GM23248 (cell line): ENCODE measurements around the gene PKD1. TPM values are rescaled to one million over a fixed set of nuclear protein-coding genes. Genes with fewer than 3 reads are reported as not detected.

Source experiments
- DNase-seq: peaks from one replicate; pipeline ENCODE4 v3.0.0-alpha.2; 2015
- H2AFZ ChIP-seq: fragments of 200-600 bp; sonication (generic); 2 replicates; pipeline ENCODE4 v1.6.1; 2016; ENCODE audit warnings: antibody characterized with exemption
- H3F3A ChIP-seq: fragments of 200-600 bp; sonication (generic); 2 replicates; pipeline ENCODE4 v1.6.1; 2016; ENCODE audit warnings: mild to moderate bottlenecking, antibody characterized with exemption, mixed run types; ENCODE audit not compliant: insufficient read depth
- H3K27ac ChIP-seq: fragments of 200-600 bp; sonication (generic); 2 replicates; pipeline ENCODE4 v1.5.1; 2016; ENCODE audit warnings: mild to moderate bottlenecking
- H3K27me3 ChIP-seq: fragments of 200-600 bp; sonication (generic); replicated peaks from 2 replicates; pipeline ENCODE4 v1.6.1; 2016; ENCODE audit warnings: mild to moderate bottlenecking; ENCODE audit not compliant: insufficient read depth
- H3K36me3 ChIP-seq: fragments of 200-600 bp; sonication (generic); 2 replicates; pipeline ENCODE4 v1.6.1; 2016; ENCODE audit warnings: low read depth, mild to moderate bottlenecking
- H3K4me1 ChIP-seq: fragments of 200-600 bp; sonication (generic); 2 replicates; pipeline ENCODE4 v1.6.1; 2016; ENCODE audit warnings: mild to moderate bottlenecking; ENCODE audit not compliant: insufficient read depth
- H3K4me2 ChIP-seq: fragments of 200-600 bp; sonication (generic); one replicate; pipeline ENCODE4 v1.6.1; 2016; ENCODE audit warnings: mild to moderate bottlenecking; ENCODE audit not compliant: unreplicated experiment
- H3K4me3 ChIP-seq: fragments of 200-600 bp; sonication (generic); 2 replicates; pipeline ENCODE4 v1.5.1; 2016; ENCODE audit warnings: mild to moderate bottlenecking
- H3K79me2 ChIP-seq: fragments of 200-600 bp; sonication (generic); 2 replicates; pipeline ENCODE4 v1.6.1; 2016; ENCODE audit warnings: mild to moderate bottlenecking; ENCODE audit not compliant: insufficient read depth
- H3K9ac ChIP-seq: fragments of 200-600 bp; sonication (generic); 2 replicates; pipeline ENCODE4 v1.6.1; 2016; ENCODE audit warnings: mild to moderate bottlenecking
- H3K9me2 ChIP-seq: fragments of 200-600 bp; sonication (generic); 2 replicates; pipeline ENCODE4 v1.6.1; 2016; ENCODE audit warnings: mixed run types, mild to moderate bottlenecking, moderate library complexity; ENCODE audit not compliant: insufficient read depth
- H3K9me3 ChIP-seq: fragments of 200-600 bp; sonication (generic); one replicate; pipeline ENCODE4 v1.6.1; 2017; ENCODE audit warnings: low read depth
- H4K20me1 ChIP-seq: fragments of 200-600 bp; sonication (generic); 2 replicates; pipeline ENCODE4 v1.6.0; 2016; ENCODE audit not compliant: insufficient read depth
- EZH2 ChIP-seq: fragments of 200-600 bp; sonication (generic); IDR thresholded peaks from 2 replicates; pipeline ENCODE4 v1.6.1; 2018; ENCODE audit warnings: antibody characterized with exemption, mild to moderate bottlenecking; ENCODE audit not compliant: insufficient read depth, poor library complexity, severe bottlenecking
- EZH2phosphoT487 ChIP-seq: fragments of 200-600 bp; sonication (generic); IDR thresholded peaks from 2 replicates; pipeline ENCODE4 v1.6.1; 2018; ENCODE audit warnings: antibody characterized with exemption, moderate library complexity, mild to moderate bottlenecking, low read depth; ENCODE audit not compliant: insufficient read depth
- WGBS, 2 experiments: methylation state at CpG; one replicate each; pipeline ENCODE4 v1.1.6; 2015 to 2017; ENCODE audit warnings: low lambda C conversion rate in 2 of 2, low coverage in 1 of 2; ENCODE audit errors: missing lambda C conversion rate in 2 of 2; 5-methylcytosine and 5-hydroxymethylcytosine counted together
- in situ Hi-C: fragments of 300-500 bp; cut with MboI; formaldehyde crosslinking; loops from 2 replicates; pipeline ENCODE4 v1.15.0; 2020
- polyA plus RNA-seq: library from polyadenylated mRNA; unstranded; fragments of >200 nt; fragmentation: Nextera tagmentation; extraction: Ambion mirVana; gene quantifications from 2 replicates; pipeline ENCODE4 v1.2.1, GENCODE V29; 2016
- total RNA-seq: library from RNA; depleted of rRNA; stranded (reverse); fragments of >200 nt; shearing (Covaris generic); gene quantifications from 2 replicates; pipeline ENCODE4 v1.2.3, GENCODE V29; 2014

PKD1 gene
- total and polyA plus RNA-seq, 2 experiments from 2014 or later, result 48.4 to 201 TPM

DNA sequence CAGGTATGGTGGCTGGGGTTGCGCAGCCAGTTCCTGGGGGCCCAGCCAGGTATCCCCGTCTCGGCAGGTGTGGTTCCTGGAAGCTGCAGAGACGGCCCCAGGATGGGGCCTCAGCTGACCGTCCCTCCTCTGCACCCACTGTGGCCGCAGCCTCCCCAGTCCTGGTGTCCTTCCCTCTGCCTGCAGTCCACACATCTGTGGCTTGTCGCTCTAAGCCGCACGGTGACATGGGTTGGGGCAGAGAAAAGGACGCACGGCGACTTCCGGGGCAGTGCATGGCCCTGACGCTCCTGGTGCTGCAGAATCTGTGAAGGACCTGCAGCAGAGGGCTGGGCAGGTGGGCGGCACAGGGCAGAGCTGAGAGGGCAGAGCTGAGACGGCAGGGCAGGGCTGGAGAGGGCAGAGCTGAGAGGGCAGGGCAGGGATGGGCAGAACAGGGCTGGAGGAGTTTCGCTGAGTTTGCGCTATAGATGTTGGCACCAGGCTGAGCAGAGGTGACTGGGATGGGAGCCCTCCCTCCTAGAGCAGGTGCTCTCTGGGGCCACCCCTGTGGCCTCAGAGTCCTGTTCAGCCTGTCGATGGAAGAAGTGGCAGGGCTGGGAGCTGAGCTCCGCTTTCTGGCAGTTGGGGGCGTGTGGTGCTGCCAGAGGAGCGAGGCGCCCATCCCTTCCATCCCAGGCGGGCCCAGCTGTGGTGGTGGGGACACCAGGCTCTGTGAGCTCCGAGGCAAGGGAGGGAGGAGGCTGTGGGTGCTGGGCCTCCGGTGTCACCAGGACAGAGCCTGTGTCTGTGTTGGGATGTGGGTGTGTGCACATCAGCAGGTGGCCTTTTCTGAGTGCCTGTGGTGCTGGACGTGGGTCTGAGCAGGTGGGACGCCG, 64.9 kb downstream of the PKD1 start:
- Histone ChIP-seq H2AFZ (no peak overlapping the region), H3K9me3 (no peaks in the 10 kb centered on the region), H3K79me2 (no peaks in the 10 kb centered on the region), H3K4me3 (no peak overlapping the region), H3K27ac (no peak overlapping the region), H4K20me1 (no peaks in the 10 kb centered on the region), H3F3A (no peaks in the 10 kb centered on the region), H3K27me3 (no peaks in the 10 kb centered on the region), H3K9ac (no peak overlapping the region), H3K4me2 (no peak overlapping the region), H3K4me1 (no peaks in the 10 kb centered on the region), H3K9me2 (no peaks in the 10 kb centered on the region), H3K36me3 (peaks cover 11% of the 10 kb centered on the region; the same call in 1 of the 2 replicates)
- in situ Hi-C loops, result no loop called here
- no peak for TF ChIP-seq EZH2
- no peak for TF ChIP-seq EZH2phosphoT487
- 96 to 97% methylated on average over 29 of the region's 29 CpGs for WGBS, 2 experiments
- DNase-seq, result no peak

DNA sequence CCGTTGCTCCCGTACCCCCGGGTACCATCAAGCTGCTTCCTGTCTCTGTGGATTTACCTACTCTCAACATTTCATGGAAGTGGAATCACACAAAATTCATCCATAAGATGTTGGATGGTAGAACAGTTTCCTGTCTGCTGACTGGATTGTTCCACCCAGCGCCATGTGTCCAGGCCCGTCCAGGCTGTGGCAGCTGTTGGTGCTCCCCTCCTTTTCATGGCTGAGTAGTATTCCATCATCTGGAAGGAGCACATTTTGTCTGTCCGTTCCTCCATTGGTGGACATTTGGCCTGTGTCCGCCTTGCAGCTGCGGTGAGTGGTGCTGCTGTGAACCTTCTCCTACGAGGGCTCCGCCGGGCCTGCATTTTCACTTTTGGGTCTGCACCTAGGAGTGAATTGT, 69.6 kb downstream of the PKD1 start:
- Histone ChIP-seq H3K9me2 (no peaks in the 10 kb centered on the region), H3K4me2 (no peak overlapping the region), H3K4me1 (no peaks in the 10 kb centered on the region), H4K20me1 (no peaks in the 10 kb centered on the region), H3K9me3 (no peaks in the 10 kb centered on the region), H3K36me3 (peaks cover 11% of the 10 kb centered on the region; the same call in 1 of the 2 replicates), H2AFZ (no peak overlapping the region), H3K79me2 (no peaks in the 10 kb centered on the region), H3F3A (no peaks in the 10 kb centered on the region), H3K9ac (no peak overlapping the region), H3K27ac (no peak overlapping the region), H3K27me3 (no peaks in the 10 kb centered on the region), H3K4me3 (no peak overlapping the region)
- TF ChIP-seq EZH2phosphoT487 (no peak), EZH2 (no peak)
- in situ Hi-C loops, result no loop called here
- WGBS, 2 experiments, result 89 to 91% methylated on average over 11 of the region's 11 CpGs
- DNase-seq, result no peak

DNA sequence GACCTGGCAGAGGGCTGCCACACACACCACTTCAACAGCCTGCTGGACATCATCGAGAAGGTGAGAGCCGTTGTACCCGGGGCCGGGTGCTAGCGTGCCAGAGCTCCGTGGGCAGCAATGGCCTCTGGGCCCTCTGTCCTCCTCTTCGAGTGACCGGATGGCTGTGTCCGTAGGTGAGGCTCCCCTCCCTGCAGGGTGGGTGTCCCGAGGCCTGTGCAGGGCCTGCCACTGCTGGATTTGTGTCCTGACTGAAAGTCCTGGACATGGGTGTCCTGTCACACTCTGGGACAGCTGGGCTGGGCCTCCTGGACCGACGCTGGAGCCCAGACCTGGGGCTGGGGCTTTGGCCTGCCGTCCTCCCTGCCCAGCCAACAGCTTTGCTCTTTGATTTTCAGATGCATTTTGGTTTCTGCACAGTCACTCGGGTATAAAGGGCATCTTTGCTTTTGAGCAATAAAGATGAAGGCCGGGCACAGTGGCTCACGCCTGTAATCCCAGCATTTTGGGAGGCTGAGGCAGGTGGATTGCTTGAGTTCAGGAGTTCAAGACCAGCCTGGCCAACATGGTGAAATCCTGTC, 71.2 kb downstream of the PKD1 start:
- Histone ChIP-seq H3K4me2 (no peak overlapping the region), H3K4me1 (no peaks in the 10 kb centered on the region), H3K36me3 (peaks cover 11% of the 10 kb centered on the region; the same call in 1 of the 2 replicates), H3K9me3 (no peaks in the 10 kb centered on the region), H3K9me2 (no peaks in the 10 kb centered on the region), H2AFZ (no peak overlapping the region), H3K79me2 (no peaks in the 10 kb centered on the region), H4K20me1 (no peaks in the 10 kb centered on the region), H3K9ac (no peak overlapping the region), H3K27ac (no peak overlapping the region), H3K4me3 (no peak overlapping the region), H3K27me3 (no peaks in the 10 kb centered on the region), H3F3A (no peaks in the 10 kb centered on the region)
- in situ Hi-C loops, result no loop called here
- TF ChIP-seq EZH2, result no peak
- TF ChIP-seq EZH2phosphoT487, result no peak
- 93 to 95% methylated on average over 16 of the region's 16 CpGs for WGBS, 2 experiments
- DNase-seq, result no peak

DNA sequence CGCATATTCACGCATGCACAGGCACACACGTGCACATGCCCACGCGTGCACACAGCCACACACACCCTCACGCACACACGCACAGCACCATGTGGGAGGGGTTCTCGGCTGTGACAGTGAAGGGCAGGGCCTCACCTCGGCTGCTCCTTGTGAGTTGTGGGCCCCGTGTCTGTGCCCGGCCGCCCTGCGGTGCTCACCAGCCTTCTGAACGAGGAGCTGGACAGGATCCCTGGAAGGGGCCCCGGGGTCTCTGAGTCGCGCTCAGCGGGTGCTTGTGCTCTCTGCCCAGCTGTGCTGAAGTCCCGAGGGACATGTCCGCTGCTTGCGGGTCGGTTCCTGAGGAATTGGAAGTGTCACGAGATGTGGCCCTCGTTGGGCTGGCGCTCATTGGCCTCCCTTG, 71.8 kb downstream of the PKD1 start:
- in situ Hi-C loops, result no loop called here
- Histone ChIP-seq H3K36me3 (peaks cover 11% of the 10 kb centered on the region; the same call in 1 of the 2 replicates), H3K4me1 (no peaks in the 10 kb centered on the region), H4K20me1 (no peaks in the 10 kb centered on the region), H2AFZ (no peak overlapping the region), H3K27me3 (no peaks in the 10 kb centered on the region), H3F3A (no peaks in the 10 kb centered on the region), H3K27ac (no peak overlapping the region), H3K9me3 (no peaks in the 10 kb centered on the region), H3K79me2 (no peaks in the 10 kb centered on the region), H3K4me3 (no peak overlapping the region), H3K4me2 (no peak overlapping the region), H3K9me2 (no peaks in the 10 kb centered on the region), H3K9ac (no peak overlapping the region)
- TF ChIP-seq EZH2 (no peak), EZH2phosphoT487 (no peak)
- no peak for DNase-seq
- 92 to 93% methylated on average over 24 to 25 of the region's 25 CpGs for WGBS, 2 experiments
